GM21825 (cell line): ENCODE measurements around the gene SPEF1.

Experiments
- ATAC-seq: cut with Tn5 transposase; IDR thresholded peaks from one replicate; pipeline ENCODE4 v1.9.1; 2021; ENCODE audit warnings: mild to moderate bottlenecking, moderate library complexity; ENCODE audit not compliant: unreplicated experiment

Gene SPEF1

GRCh38 chr20:3751305-3751674 lies 30.0 kb downstream of the SPEF1 start:
- ATAC-seq, result no peak

DNA sequence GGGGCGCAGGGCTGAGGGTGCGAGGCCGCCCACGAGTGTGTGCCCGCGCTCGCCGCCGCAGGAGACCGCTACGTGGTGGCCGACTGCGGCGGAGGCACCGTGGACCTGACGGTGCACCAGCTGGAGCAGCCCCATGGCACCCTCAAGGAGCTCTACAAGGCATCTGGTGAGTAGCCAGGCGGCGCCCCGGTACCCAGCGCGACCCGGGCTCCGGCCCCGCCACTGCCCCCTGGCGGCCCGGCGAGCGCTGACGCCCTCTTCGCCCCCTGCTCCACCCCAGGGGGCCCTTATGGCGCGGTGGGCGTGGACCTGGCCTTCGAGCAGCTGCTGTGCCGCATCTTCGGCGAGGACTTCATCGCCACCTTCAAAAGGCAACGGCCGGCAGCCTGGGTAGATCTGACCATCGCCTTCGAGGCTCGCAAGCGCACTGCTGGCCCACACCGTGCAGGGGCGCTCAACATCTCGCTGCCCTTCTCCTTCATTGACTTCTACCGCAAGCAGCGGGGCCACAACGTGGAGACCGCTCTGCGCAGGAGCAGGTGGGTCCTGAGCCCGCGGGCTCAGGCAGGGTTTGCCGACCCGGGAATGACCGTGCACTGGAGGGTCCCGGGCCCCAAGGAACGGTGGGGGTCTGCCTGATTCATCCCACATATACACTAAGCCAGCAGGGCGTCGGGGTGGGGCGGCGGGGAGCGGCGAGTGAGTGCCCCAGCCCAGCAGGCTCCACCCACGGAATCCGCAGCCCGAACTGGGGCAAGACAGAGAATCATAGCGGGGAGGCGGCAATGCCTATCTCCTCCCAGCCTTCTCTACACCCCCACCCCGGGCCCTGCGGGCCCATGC lies 31.3 kb downstream of the SPEF1 start:
- no peak for ATAC-seq

DNA sequence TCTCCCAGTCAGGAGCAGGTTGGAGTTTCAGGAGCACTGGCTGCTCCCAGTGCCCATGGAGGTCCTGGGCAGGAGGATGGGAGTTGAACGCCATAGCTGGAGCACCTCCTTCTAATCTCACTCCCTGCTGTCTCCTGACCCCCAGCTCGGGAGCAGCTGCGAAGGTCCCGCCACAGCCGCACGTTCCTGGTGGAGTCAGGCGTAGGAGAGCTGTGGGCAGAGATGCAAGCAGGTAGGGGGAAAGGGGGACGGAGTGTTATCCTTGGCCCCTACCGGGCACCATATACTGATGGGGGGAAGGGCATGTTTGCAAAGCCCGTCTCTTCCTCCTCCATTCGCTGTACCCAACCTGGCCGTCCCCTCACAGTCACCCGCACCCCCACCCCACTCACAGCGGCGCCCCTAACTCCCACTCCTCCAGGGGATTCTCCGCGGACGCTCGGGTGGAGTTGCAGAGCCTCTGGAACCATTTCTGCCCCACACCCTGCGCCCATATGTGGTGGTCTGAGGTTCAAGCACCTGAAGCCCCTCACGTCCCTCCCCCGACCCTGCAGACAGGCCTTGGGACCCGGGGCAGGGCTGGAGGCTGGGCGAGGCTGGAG lies 32.1 kb downstream of the SPEF1 start:
- ATAC-seq, result no peak

GRCh38 chr20:3748073-3748472 lies 33.2 kb downstream of the SPEF1 start:
- no peak for ATAC-seq

DNA sequence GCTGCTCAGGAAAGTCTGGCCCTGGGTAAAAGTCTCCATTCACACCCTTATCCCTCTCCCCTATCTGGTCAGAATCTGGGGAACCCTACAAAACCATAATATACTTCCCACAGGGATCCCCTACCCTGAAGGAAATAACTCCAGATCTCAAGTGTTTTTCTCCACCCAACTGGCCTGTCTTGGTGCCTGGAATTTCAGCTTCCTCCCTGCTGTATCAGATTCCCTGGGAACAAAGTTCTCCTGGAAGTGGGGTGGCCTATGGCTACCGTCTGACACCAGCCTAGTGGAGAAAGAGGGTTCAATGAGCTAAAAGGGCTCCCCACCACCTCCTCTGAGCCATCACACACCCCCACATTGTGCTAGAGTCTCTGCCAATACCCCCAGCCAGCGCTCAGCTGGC lies 33.8 kb downstream of the SPEF1 start:
- no peak for ATAC-seq

- no peak for ATAC-seq
Measured at GRCh38 chr20:3745686-3746173, 35.5 kb downstream of the SPEF1 start.

DNA sequence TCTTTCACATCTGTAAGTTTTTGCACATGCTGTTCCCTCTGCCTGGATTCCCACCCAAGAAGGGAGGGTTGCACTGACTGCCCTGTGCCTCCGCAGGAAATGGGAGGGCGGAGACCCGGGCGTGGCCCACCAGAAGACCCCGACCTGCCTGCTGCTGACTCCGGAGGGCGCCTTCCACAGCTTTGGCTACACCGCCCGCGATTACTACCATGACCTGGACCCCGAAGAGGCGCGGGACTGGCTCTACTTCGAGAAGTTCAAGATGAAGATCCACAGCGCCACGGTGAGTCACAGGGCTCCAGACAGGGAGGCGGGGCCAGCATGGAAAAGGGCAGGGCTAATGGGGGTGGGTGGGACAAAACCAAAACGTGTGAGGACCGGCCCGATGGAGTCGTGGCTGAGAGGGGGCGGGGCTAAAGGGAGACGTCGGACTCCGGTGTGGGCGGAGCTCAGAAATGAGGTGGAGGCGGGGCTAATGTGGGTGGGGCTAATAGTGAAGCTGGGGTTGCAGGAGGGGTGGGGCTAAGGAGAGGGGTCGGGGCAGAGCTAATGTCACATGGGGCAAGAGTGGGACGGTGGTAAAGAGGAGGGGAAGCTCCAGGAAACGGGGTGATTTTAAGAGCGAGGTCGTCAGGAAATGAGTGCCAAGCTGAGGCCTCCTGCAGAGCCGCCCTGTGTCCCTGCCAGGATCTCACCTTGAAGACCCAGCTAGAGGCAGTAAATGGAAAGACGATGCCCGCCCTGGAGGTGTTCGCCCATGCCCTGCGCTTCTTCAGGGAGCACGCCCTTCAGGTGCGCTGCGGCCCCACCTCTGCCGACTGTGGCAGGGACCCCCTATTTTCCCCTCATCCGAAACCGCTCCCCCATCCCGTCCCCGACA lies 36.2 kb downstream of the SPEF1 start:
- ATAC-seq, result no peak

DNA sequence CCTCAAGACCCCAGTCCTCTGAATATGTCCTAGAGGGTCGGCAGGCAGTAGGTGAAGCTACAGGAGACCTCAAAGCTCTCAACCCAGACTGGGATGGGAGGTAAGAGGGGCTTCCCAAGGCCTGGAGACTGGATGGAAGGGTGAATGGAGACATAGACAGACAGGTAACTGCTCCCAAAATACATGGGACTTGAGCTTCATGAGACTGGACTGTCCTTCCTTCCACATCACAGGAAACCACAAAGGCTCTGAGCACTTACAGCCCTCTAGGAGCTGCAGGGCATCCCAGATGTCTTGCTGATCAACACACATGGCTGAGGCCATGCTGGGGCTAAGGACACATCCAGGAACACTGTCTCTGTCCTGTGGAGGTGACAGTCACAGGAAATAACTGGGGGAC lies 37.2 kb downstream of the SPEF1 start:
- no peak for ATAC-seq

DNA sequence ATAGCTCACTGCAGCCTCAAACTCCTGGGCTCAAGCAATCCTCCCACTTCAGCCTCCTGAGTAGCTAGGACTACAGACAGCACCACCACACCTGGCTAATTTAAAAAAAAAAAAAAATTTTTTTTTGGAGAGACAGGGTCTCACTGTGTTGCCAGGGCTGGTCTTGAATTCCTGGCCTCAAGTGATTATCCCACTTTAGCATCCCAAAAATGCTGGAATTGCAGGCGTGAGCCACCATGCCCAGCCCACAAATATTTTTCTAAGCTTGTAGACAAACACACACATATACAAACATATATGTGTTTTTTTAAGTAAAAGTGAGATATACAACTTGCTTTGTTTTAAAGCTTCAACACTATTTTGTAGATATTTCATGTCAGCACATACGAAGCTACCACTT lies 38.0 kb downstream of the SPEF1 start:
- no peak for ATAC-seq

- ATAC-seq, result no peak
Measured at GRCh38 chr20:3741836-3742458, 39.3 kb downstream of the SPEF1 start.

- ATAC-seq, result no peak
Measured at GRCh38 chr20:3740615-3741301, 40.5 kb downstream of the SPEF1 start.

GRCh38 chr20:3739926-3740451 lies 41.3 kb downstream of the SPEF1 start:
- ATAC-seq, result no peak

- ATAC-seq, result no peak
Measured at GRCh38 chr20:3739054-3739925, 42.0 kb downstream of the SPEF1 start.

DNA sequence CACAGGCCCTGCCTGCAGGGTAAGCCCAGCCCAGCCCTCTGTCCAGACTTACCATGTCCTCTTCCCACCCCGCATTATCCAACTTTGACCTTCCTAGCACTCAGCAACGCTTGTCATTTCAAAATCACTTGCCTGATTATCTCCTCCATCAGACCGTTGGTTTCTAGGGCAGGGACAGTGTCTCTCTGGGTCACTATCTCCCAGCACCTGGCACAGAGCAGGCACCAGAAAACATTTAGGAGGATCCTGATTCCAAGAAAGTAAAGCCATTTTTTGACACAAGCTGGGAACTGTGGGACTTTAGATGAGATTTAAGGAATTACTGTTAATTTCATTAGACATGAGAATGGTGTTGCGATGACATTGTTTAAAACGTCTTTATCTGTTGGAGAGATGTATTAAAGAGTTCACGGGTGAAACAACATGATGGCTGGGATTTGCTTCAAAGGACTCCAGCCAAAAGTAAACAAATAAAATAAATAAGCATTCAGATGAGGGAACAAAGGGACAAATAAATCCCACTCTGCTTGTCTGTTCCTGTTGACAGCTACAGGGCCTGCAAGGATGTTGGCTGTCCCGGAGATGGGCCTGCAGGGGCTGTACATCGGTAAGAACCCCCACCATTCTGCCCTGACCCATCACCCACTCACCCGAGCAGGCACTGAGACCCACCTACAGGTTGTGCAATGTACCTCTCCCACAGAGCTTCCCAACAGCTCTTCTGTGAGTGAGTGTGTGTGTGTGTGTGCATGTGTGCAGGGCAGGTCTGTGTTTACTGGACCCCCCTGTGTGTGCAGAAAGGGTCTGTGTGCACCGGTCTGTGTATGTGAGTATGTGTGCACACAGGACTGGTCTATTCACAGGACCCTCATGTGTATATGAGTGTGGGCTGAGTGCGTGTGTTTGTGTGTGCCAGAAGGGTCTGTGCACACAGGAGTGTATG lies 42.9 kb downstream of the SPEF1 start:
- ATAC-seq, result no peak

DNA sequence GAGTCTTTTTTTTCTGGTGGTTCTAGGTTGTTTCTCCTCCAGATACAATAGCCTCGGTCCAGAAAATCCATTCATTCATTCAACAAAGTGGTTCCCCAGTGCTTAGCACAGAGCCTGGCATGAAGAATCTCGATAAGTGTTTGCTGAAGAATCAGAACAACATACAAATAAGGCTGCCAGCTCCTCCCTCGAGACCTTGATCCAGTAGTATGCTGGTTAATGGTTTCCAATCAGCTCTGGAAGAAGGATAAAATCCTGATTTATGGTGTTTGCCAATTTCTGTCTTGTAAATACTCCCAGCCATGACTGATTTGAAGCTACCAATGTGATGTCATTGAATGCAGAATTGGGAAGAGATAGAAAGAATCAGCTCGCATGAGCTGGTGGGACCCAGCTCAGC lies 45.5 kb downstream of the SPEF1 start:
- ATAC-seq, result no peak

DNA sequence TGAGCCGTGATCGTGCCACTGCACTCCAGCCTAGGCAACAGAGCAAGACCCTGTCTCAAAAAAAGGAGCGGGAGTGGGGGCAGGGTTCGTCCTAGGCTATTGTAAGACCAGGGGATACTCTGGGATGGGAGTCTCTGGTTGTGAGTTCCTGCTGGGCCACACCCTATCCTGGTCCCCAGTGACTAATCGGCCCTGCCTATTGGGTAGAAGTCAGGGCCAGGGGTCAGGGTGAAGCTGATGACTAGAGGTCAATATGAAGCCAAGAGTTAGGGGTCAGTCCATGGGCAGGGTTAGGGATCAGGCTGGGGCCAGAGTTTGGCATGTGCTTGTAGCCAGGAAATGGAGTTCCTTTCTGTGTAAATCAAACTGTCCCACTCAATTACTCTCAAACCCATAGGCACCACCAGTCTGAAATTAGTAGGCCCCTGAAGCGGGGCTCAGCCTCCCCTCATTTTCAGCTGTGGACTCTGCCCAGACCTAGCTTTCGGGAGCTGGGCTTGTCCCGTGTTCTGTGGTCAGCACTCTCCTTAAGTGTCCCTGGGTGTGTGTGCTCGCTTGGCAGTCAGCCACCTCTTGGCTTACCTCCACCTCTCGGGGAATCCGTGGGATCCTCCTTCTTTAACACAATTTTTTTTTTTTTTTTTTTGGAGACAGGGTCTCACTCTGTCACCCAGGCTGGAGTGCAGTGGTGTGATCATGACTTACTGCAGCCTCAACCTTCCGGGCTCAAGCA lies 47.0 kb downstream of the SPEF1 start:
- ATAC-seq, result no peak
